HEK293T (cell line): Measurements from ENCODE around the gene PFDN4.

Experiments used
- CTCF ChIA-PET: fragments of 350-600 bp; formaldehyde crosslinking; extraction: SDS; loops from one replicate; lab custom pipeline; 2021; ENCODE audit warnings: antibody characterized with exemption, inconsistent platforms; lab: Yijun Ruan, JAX
- POLR2A ChIA-PET: fragments of 350-600 bp; formaldehyde crosslinking; extraction: SDS; loops from one replicate; lab custom pipeline; 2020; ENCODE audit warnings: antibody characterized with exemption, inconsistent platforms; lab: Yijun Ruan, JAX
- DNase-seq: peaks from one replicate; pipeline ENCODE4 v3.0.0; 2012; ENCODE audit warnings: mixed read lengths; ENCODE audit errors: extremely low spot score
- ARNT ChIP-seq: fragments of 450-650 bp; IDR thresholded peaks from 2 replicates; pipeline ENCODE4 v1.6.1; 2017; ENCODE audit warnings: mild to moderate bottlenecking
- BHLHE40 ChIP-seq: fragments of 450-650 bp; IDR thresholded peaks from 2 replicates; pipeline ENCODE4 v1.6.1; 2016; ENCODE audit warnings: mild to moderate bottlenecking, moderate library complexity, borderline replicate concordance
- CTBP1 ChIP-seq: fragments of 450-650 bp; IDR thresholded peaks from 2 replicates; pipeline ENCODE4 v1.6.1; 2016; ENCODE audit warnings: borderline replicate concordance
- ELF4 ChIP-seq: fragments of 450-650 bp; IDR thresholded peaks from 2 replicates; pipeline ENCODE4 v1.6.1; 2017; ENCODE audit warnings: antibody characterized with exemption
- FOXA1 ChIP-seq: fragments of 450-650 bp; IDR thresholded peaks from 2 replicates; pipeline ENCODE4 v1.6.1; 2016; ENCODE audit warnings: mild to moderate bottlenecking
- FOXK2 ChIP-seq: fragments of 450-650 bp; IDR thresholded peaks from 2 replicates; pipeline ENCODE4 v1.6.1; 2016; ENCODE audit warnings: mild to moderate bottlenecking
- FOXM1 ChIP-seq: fragments of 450-650 bp; IDR thresholded peaks from 2 replicates; pipeline ENCODE4 v1.6.1; 2017; ENCODE audit warnings: mild to moderate bottlenecking, borderline replicate concordance
- HDGF ChIP-seq: fragments of 450-650 bp; IDR thresholded peaks from 2 replicates; pipeline ENCODE4 v1.6.1; 2017; ENCODE audit warnings: antibody characterized with exemption, borderline replicate concordance
- L3MBTL2 ChIP-seq: fragments of 450-650 bp; conservative IDR thresholded peaks from 2 replicates; pipeline ENCODE4 v1.6.1; 2016; ENCODE audit warnings: mild to moderate bottlenecking
- LEF1 ChIP-seq: fragments of 450-650 bp; IDR thresholded peaks from 2 replicates; pipeline ENCODE4 v1.6.1; 2017; ENCODE audit warnings: mild to moderate bottlenecking, borderline replicate concordance
- NFRKB ChIP-seq: fragments of 450-650 bp; IDR thresholded peaks from 2 replicates; pipeline ENCODE4 v1.6.1; 2016; ENCODE audit warnings: mild to moderate bottlenecking, moderate library complexity
- SP1 ChIP-seq: fragments of 450-650 bp; IDR thresholded peaks from 2 replicates; pipeline ENCODE4 v1.6.1; 2017
- SUZ12 ChIP-seq: fragments of 450-650 bp; IDR thresholded peaks from 2 replicates; pipeline ENCODE4 v1.6.1; 2016; ENCODE audit warnings: mild to moderate bottlenecking
- TARDBP ChIP-seq: fragments of 450-650 bp; IDR thresholded peaks from 2 replicates; pipeline ENCODE4 v1.6.1; 2016
- ZNF384 ChIP-seq: fragments of 450-650 bp; IDR thresholded peaks from 2 replicates; pipeline ENCODE4 v1.6.1; 2016
- TF ChIP-seq, protein P1 (sequence below): fragments of 450-650 bp; IDR thresholded peaks from 2 replicates; pipeline ENCODE4 v1.6.1; 2016

The PFDN4 gene

DNA sequence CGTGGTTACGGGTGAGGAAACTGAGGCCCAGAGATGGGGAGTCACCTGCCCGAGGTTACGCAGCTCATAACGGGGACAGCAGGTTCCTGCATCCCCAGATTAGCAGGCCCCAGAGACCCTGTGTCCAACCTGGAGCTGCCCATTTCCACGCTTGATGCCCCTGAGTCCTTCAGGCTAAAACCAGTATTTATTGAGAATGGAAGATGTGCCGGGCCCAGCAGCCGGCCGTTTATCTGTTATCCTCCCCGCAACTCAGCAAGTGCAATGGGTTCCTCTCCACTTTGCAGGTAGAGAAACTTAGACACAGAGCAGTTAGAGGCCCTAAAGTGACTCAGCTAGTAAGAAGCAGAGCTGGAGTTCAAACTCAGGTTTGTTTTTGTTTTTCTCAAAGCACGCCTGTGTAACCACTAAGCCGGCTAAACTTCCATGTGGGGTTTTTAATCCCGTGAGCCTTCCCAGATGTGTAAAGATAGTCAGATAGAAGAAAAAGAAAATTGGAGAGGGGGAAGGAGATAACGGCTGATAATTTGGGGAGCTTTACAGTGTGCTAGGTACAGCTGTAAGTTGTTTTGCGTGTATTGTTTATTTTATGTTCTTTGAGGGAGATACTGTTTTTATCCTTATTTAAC is 775 bp downstream of the PFDN4 start:
- TF ChIP-seq FOXA1 (no peak), SUZ12 (no peak), ELF4 (no peak)
- TF ChIP-seq, protein P1, sequence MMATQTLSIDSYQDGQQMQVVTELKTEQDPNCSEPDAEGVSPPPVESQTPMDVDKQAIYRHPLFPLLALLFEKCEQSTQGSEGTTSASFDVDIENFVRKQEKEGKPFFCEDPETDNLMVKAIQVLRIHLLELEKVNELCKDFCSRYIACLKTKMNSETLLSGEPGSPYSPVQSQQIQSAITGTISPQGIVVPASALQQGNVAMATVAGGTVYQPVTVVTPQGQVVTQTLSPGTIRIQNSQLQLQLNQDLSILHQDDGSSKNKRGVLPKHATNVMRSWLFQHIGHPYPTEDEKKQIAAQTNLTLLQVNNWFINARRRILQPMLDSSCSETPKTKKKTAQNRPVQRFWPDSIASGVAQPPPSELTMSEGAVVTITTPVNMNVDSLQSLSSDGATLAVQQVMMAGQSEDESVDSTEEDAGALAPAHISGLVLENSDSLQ: no peak
- ChIA-PET CTCF (interaction anchor here (0.6 to 2.0 kb wide), 5 partner anchors 8 to 844 kb away, joined by 3 to 9 read pairs (median 4); no protein-coding TSS in a partner anchor), POLR2A (interaction anchor here (1.3 kb wide), 1 partner anchor 389 kb away, joined by 3 read pairs; no protein-coding TSS in a partner anchor)
- DNase-seq: peak; percentile 14

DNA sequence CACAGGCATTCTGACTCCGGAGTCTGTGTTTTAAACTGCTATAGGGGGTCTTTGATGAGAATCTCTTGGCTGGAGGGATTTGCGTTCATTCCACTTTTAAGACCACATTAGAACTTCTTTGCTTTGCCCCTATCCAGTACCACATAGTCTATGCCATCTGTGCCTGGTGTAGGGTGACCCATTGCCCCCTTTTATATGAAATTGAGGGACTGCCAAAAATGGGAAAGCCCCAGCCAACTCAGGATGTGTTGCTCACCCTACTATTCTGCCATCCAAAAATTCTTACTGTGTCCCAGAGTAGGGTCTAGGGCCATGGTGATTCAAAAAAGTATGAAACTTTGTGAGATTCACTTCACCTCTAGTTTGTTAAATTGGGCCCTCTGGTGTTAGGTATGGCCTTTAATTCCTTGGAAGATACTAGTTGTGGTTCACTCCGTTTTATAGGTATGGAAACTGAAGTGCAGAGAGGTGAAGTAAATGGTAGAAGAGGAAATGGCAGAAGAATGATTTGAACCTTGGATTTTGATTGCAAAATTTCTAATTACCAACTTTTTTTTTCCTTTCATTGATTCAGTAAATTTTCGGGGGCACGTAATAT is 1.4 kb downstream of the PFDN4 start:
- CTCF ChIA-PET: no interaction called here
- no peak for TF ChIP-seq TARDBP
- no peak for TF ChIP-seq HDGF
- TF ChIP-seq CTBP1: no peak
- TF ChIP-seq ELF4: no peak
- TF ChIP-seq, protein P1: no peak
- no peak for TF ChIP-seq FOXM1
- no peak for TF ChIP-seq FOXK2
- TF ChIP-seq BHLHE40: no peak
- no peak for TF ChIP-seq FOXA1
- TF ChIP-seq SP1: no peak
- TF ChIP-seq L3MBTL2: no peak
- DNase-seq: no peak
- POLR2A ChIA-PET: interaction anchor here (1.3 kb wide), 1 partner anchor 388 kb away, joined by 3 read pairs; no protein-coding TSS in a partner anchor

DNA sequence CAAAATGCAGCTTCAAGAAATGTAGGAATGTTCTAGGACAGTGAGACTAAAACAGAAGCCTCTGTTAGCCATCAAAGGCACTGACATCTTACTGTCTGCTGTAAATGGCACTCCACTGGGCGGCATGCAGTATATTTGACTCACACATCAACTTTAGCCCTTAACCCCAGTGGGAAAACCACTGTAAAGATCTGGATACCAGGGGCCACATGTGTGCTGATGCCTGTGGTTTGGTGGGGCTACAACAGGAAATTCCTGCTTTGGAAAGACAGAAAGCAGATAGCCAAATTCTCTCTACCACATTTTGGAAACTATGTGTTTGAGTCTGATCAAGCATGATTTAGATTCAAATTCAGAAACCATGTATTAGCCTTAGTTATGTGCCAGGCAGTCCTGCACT is 4.3 kb downstream of the PFDN4 start:
- CTCF ChIA-PET: no interaction called here
- TF ChIP-seq SP1 (no peak), LEF1 (no peak), ARNT (no peak), NFRKB (no peak), ELF4 (no peak), TARDBP (no peak), FOXK2 (no peak), HDGF (no peak), ZNF384 (no peak), BHLHE40 (no peak), L3MBTL2 (no peak), CTBP1 (no peak), FOXA1 (no peak), SUZ12 (no peak), FOXM1 (no peak)
- TF ChIP-seq, protein P1: no peak
- no peak for DNase-seq
- POLR2A ChIA-PET: no interaction called here

DNA sequence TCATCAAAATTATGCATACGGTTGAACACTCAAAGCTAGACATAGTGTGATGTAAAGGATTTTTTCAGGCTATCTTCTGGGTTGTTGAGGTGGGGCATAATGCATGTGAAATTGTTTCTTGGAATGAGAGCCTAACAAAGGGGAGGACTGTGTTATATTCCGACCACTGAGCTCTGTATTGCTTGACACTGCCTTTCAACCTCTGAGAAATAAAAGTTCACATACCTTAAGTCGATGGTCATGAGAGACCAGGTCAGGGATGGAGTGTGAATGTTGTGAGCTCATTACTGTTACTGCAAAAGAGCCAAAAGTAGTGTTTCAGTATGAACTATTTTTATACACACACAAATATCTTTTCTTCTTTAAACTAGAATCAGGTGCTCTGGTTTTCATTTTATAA is 5.0 kb downstream of the PFDN4 start:
- POLR2A ChIA-PET: no interaction called here
- CTCF ChIA-PET: no interaction called here
- DNase-seq: no peak
- TF ChIP-seq ELF4 (no peak), NFRKB (no peak), SP1 (no peak), LEF1 (no peak), TARDBP (no peak), SUZ12 (no peak), FOXA1 (no peak), HDGF (no peak), FOXK2 (no peak), ZNF384 (no peak), BHLHE40 (no peak)
- TF ChIP-seq, protein P1: no peak

DNA sequence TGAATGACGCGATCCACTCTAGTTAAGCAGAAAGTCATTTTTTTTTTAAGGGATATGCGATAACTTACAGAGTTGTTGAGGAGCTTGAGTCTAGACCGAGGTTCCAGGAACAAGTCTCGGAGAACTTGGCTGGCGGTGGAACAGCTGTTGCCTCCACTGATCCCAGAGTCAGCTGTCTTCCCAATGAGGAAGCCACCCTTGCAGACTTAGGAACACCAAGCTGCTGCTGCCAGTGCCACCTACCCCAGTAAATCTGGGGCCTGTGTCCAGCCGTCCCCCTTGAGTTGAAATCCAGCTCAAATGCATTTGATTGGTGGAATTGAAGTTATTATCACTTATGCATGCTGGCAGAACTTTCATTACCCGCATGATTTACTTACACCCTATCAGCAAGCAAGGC is 6.7 kb downstream of the PFDN4 start:
- CTCF ChIA-PET: interaction anchor here (0.9 kb wide), 1 partner anchor 15 kb away, joined by 3 read pairs; no protein-coding TSS in a partner anchor
- POLR2A ChIA-PET: no interaction called here

More for the DNA sequence above, 6.7 kb downstream of the PFDN4 start:
- DNase-seq: no peak
- no peak for TF ChIP-seq L3MBTL2
- no peak for TF ChIP-seq FOXM1
- no peak for TF ChIP-seq BHLHE40
- TF ChIP-seq SP1: no peak
- no peak for TF ChIP-seq LEF1
- no peak for TF ChIP-seq ARNT
